H1 (cell line): ENCODE data around the gene MEF2B. TPM values are rescaled to one million over a fixed set of nuclear protein-coding genes. Genes with fewer than 3 reads are reported as not detected.

Source experiments
- ATF3 ChIP-seq: IDR thresholded peaks from 2 replicates; pipeline ENCODE4 v1.6.1; 2011; ENCODE audit warnings: low read depth, mild to moderate bottlenecking, low read length; ENCODE audit not compliant: insufficient read depth
- CHD7 ChIP-seq: fragments of 300-600 bp; sonication (generic); IDR thresholded peaks from 2 replicates; pipeline ENCODE4 v1.7.1; 2012; ENCODE audit warnings: low read length, moderate library complexity, mild to moderate bottlenecking, inconsistent platforms; ENCODE audit not compliant: insufficient replicate concordance
- MAX ChIP-seq: IDR thresholded peaks from 2 replicates; pipeline ENCODE4 v1.6.1; 2012; ENCODE audit warnings: inconsistent platforms
- RAD21 ChIP-seq, 2 experiments: IDR thresholded peaks in 1 of 2; conservative IDR thresholded peaks in 1 of 2; 2 replicates each; pipeline ENCODE4 v1.6.1; 2011; ENCODE audit warnings: low read depth in 2 of 2, low read length in 2 of 2, improper control_type of control experiment in 1 of 2, inconsistent platforms in 1 of 2, mild to moderate bottlenecking in 1 of 2, moderate library complexity in 1 of 2
- SP2 ChIP-seq: IDR thresholded peaks from 2 replicates; pipeline ENCODE4 v1.6.1; 2012; ENCODE audit warnings: mild to moderate bottlenecking, low read length, inconsistent platforms
- TAF7 ChIP-seq: optimal IDR thresholded peaks from 2 replicates; pipeline ENCODE3; 2011; ENCODE audit warnings: low read depth, mild to moderate bottlenecking, inconsistent platforms, low read length, moderate library complexity, borderline replicate concordance
- TBP ChIP-seq: IDR thresholded peaks from 2 replicates; pipeline ENCODE4 v1.6.1; 2011; ENCODE audit warnings: low read depth, low read length, improper control_type of control experiment
- TCF12 ChIP-seq: IDR thresholded peaks from 2 replicates; pipeline ENCODE4 v1.6.1; 2011; ENCODE audit warnings: low read depth, mild to moderate bottlenecking, low read length
- ZNF274 ChIP-seq: IDR thresholded peaks from 2 replicates; pipeline ENCODE4 v1.7.0; 2012; ENCODE audit warnings: low read length, borderline replicate concordance; ENCODE audit errors: extremely low read depth
- polyA plus RNA-seq, 7 experiments: library from polyadenylated mRNA; depleted of rRNA in 3 of 7; stranded (reverse) in 5 of 7; unstranded in 2 of 7; fragments of >200 nt in 5 of 7; fragments of 200-250 nt in 2 of 7; gene quantifications; 1 replicate in 5 of 7; 2 replicates in 1 of 7; 4 replicates in 1 of 7; pipeline versions ENCODE4 v1.2.1 to v1.2.3, GENCODE V29; 2011 to 2013; ENCODE audit warnings: missing spikeins in 2 of 7, mixed read lengths in 2 of 7
- total RNA-seq: library from RNA; stranded (reverse); fragmentation: NEBNext Ultra II Directional; extraction: Animal tissue kit (Norgen Biotek cat#: 25700); gene quantifications from 2 replicates; pipeline ENCODE4 v1.2.1, GENCODE V29; 2021

MEF2B gene
- total and polyA plus RNA-seq, 2 of the 8 experiments (the other 6 are each of a cell fraction or from before 2014, with no cell fraction given): 2.8 to 3.7 TPM

GRCh38 chr19:19203012-19203856 lies 33.2 kb upstream of the MEF2B start, which contains the start of gene NR2C2AP (continued):
- TF ChIP-seq RAD21 (IDR thresholded peaks at IDR 0.05 in 1 of 2, conservative IDR thresholded peaks at IDR 0.05 in 1 of 2; ENCODE audit: low read depth in 2 of 2, low read length in 2 of 2) (no peak), ZNF274 (no peak), CHD7 (no peak), MAX (peak; percentile 35), SP2 (no peak), TCF12 (no peak), TBP (no peak), TAF7 (no peak), ATF3 (no peak)
